Astrocyte of the spinal cord (primary cell): ENCODE results near the gene PRDM16.

ENCODE experiments used
- DNase-seq: peaks from one replicate; pipeline ENCODE4 v3.0.0; 2011; ENCODE audit warnings: low read depth, low spot score
- H3K4me3 ChIP-seq: 2 replicates; pipeline ENCODE4 v1.5.1; 2011; ENCODE audit warnings: low read depth, mild to moderate bottlenecking, low read length, moderate library complexity
- in situ Hi-C: cut with HindIII; loops from 2 replicates; pipeline ENCODE4 v1.10.0; 2017; ENCODE audit warnings: low sequenced_read_pairs
- TF ChIP-seq, protein P1 (sequence below): IDR thresholded peaks from 2 replicates; pipeline ENCODE4 v1.5.1; 2012; ENCODE audit warnings: low read depth, mild to moderate bottlenecking, low read length, inconsistent platforms

PRDM16 gene

DNA sequence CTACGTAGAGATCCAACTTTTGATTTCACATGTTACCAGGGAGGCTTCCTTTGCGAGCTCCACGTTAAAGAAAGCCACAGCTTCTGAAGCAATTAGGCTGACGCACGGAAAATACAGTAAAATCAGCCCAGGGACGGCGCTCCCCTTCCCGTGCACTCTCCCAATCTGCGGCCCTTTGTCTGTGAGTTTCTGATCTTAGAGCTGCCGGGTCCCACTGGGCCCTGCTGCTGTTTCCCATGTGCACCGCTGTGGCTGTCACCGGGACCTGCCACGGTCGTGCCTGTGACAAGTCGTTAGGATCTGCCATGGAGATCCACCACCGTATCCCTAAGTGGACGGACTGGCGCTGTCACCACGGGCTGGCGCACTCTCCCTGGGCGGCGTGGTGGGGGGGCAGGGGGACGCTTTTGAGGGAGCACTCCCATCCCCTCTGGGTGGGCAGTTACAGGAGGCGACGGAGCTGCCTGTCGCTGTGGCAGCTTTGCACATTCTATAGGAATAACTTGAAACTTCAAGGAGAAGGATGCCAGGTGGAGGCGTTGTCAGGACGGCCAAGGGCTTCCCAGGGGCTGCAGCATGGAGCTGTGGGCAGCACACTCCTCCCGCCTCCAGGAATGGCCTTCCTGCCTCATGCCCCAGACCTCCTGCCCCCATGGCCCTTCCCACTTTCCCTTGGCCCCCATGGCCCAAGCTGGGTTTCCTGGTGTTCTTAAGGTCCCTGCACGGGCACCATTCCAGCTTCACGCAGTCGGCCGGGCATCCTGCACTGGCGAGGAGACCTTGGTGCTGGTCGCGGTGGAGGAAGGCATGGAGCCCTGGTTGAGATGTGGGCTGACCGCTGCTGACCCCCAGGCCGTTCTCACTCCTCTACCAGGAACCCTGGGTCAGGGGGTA is 85.1 kb downstream of the PRDM16 start:
- DNase-seq = no peak
- TF ChIP-seq, protein P1, sequence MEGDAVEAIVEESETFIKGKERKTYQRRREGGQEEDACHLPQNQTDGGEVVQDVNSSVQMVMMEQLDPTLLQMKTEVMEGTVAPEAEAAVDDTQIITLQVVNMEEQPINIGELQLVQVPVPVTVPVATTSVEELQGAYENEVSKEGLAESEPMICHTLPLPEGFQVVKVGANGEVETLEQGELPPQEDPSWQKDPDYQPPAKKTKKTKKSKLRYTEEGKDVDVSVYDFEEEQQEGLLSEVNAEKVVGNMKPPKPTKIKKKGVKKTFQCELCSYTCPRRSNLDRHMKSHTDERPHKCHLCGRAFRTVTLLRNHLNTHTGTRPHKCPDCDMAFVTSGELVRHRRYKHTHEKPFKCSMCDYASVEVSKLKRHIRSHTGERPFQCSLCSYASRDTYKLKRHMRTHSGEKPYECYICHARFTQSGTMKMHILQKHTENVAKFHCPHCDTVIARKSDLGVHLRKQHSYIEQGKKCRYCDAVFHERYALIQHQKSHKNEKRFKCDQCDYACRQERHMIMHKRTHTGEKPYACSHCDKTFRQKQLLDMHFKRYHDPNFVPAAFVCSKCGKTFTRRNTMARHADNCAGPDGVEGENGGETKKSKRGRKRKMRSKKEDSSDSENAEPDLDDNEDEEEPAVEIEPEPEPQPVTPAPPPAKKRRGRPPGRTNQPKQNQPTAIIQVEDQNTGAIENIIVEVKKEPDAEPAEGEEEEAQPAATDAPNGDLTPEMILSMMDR = no peak
- H3K4me3 ChIP-seq = no peak overlapping the region
- in situ Hi-C loops = no loop called here

DNA sequence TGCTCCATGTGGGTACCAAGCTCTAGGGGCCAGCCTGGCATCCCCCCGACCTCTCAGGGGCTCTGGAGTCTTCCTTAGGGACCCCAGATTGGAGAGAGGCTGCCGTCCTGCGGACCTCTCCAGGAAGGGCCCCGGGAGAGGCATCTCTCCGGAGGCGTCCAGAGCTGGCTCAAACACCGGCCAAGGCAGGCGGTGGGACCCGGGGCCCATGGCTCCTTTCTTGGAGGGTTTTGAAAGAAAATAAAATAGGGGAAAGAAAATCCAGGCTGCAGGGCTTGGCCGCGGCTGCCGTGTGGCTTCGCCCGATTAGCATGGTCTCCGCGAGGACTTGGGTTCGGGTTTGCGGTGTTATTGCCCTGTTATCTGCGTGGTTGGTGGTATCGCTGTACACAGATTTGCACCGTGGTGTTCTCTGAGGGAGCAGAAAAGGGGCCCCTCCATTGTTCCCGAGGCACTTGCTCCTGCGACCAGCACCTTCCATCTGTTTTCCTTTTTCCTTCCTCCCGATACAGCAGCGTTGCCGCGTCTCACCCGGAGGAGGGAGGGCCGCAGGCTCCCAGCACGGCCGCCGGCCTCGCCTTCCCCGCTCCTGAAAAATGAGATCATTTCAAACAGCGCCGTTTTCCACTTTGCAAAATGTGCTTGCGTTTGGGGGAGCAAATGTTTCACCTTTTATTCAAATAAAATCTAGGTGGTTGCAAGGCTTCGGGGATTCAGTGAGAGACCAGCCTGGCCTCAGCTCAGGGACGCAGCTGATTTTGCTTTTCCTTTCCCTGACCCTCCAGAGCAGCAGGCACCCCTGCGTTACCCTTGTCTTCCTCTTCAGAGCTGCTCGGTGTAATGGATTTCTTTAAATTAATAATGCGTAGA is 86.3 kb downstream of the PRDM16 start:
- TF ChIP-seq, protein P1 = no peak
- H3K4me3 ChIP-seq = no peak overlapping the region
- in situ Hi-C loops = no loop called here
- no peak for DNase-seq

DNA sequence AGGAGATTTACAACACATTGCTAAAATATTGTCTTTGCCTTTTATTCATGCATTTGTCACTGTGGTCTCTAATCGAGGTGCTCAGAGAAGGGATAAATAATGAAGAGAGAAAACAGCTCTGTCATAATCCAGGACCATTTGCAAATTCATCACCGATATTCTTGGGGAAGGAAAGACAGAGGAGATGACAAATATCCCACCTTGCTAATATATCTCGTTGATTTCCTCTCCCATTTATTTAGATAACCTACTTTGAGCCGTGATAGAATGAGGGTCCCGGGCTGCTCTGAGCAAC is 86.9 kb downstream of the PRDM16 start:
- in situ Hi-C loops = no loop called here
- no peak overlapping the region for H3K4me3 ChIP-seq
- no peak for DNase-seq
- TF ChIP-seq, protein P1 = no peak

DNA sequence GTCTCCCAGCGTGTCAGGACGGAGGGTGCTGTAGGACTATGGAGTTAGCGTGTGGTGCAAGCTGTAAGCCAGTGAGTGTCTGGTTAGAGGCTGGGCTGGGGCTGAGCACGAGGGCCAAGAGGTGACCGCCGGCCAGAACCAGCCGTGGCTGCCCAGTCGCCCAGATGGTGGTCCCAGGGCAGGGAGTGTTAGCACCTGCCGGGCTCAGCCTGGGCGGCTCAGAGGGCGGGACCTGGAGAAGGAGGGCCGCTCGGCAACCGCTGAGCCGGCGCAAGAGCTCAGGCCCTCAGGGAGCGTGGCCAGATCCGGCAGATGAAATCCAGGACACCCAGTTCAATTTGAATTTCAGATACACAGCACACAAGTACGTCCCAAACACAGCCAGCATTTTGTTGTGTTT is 87.9 kb downstream of the PRDM16 start:
- no peak overlapping the region for H3K4me3 ChIP-seq
- in situ Hi-C loops = no loop called here
- TF ChIP-seq, protein P1 = no peak
- no peak for DNase-seq

DNA sequence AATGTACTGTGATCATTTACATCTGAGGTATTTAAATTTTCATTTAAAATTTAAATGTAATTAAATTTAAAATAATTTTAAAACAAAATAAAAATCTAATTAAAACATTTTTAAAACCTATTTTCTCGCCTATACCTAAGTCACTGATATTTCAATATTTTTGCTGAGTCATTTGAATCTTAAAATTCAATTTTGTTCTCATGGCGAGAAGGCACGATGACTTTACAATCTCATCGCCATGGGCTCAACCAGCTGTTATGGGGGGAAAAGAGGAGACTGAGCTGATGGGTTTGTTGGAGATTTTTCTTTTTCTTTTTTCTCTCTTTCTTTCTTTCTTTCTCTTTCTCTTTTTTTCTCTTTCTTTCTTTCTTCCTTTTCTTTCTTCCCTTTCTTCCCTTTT is 89.3 kb downstream of the PRDM16 start:
- no peak overlapping the region for H3K4me3 ChIP-seq
- DNase-seq = no peak
- TF ChIP-seq, protein P1 = no peak
- in situ Hi-C loops = no loop called here

DNA sequence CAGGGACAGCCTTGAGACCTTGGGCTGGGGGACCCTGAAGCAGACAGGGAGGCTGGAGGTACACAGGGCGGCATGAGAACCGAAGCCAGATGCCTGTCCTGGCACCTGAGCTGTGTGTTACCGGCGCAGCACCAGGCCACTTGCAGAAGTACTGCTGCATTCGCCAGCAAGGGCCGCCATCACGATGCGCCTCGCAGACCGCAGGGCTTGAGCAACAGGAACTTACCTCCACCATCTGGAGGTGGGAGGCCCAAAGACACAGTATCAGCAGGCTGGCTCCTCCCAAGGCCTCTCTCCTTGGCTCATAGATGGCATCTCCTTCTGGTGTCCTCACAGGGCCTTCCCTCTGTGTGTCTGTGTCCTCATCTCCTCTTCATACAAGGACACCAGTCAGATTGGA is 90.1 kb downstream of the PRDM16 start:
- DNase-seq = no peak
- in situ Hi-C loops = no loop called here
- no peak overlapping the region for H3K4me3 ChIP-seq
- TF ChIP-seq, protein P1 = no peak
